CD4-positive, alpha-beta T cell (primary cell): Measurements from ENCODE around the gene WDR37. TPM values are rescaled to one million over a fixed set of nuclear protein-coding genes. Genes with fewer than 3 reads are reported as not detected.

ENCODE experiments used
- ATAC-seq: fragments of 200-7000 bp; cut with Tn5 transposase; one replicate; pipeline ENCODE4 v1.10.0; 2022; ENCODE audit warnings: mild to moderate bottlenecking; ENCODE audit not compliant: poor library complexity
- CTCF ChIA-PET: fragments of 350-600 bp; sonication (Branson Sonifier 250); formaldehyde crosslinking; loops from one replicate; lab custom pipeline; 2021; ENCODE audit warnings: antibody characterized with exemption, inconsistent platforms; lab: Charles Lee
- POLR2A ChIA-PET: fragments of 350-600 bp; sonication (Branson Sonifier 250); formaldehyde crosslinking; loops from one replicate; lab custom pipeline; 2021; ENCODE audit warnings: antibody characterized with exemption, inconsistent platforms; lab: Charles Lee
- DNase-seq, 14 experiments: peaks; one replicate each; pipeline ENCODE4 v3.0.0-alpha.2; 2013 to 2020; ENCODE audit warnings: mixed read lengths in 2 of 14
- H3K27ac ChIP-seq, 2 donors: one replicate each; pipeline versions ENCODE4 v1.5.1 to v1.7.0; 2013; ENCODE audit warnings: low read length in 2 of 2, low read depth in 1 of 2, mild to moderate bottlenecking in 1 of 2
- H3K27me3 ChIP-seq, 2 experiments: 1 replicate in 1 of 2; 2 replicates in 1 of 2; pipeline versions ENCODE4 v1.6.1 to v1.7.0; 2013; ENCODE audit warnings: low read length in 2 of 2, control low read depth in 1 of 2, mild to moderate bottlenecking in 1 of 2, moderate library complexity in 1 of 2; ENCODE audit not compliant: insufficient read depth in 2 of 2, control insufficient read depth in 1 of 2
- H3K36me3 ChIP-seq: one replicate; pipeline ENCODE4 v1.6.1; 2013; ENCODE audit warnings: low read length, control low read depth; ENCODE audit not compliant: insufficient read depth
- H3K4me1 ChIP-seq: one replicate; pipeline ENCODE4 v1.6.1; 2013; ENCODE audit warnings: low read length, control low read depth; ENCODE audit not compliant: insufficient read depth
- H3K4me3 ChIP-seq: one replicate; pipeline ENCODE4 v1.5.1; 2013; ENCODE audit warnings: mild to moderate bottlenecking, low read length, moderate library complexity
- H3K9me3 ChIP-seq, 2 experiments: 1 replicate in 1 of 2; 2 replicates in 1 of 2; pipeline versions ENCODE4 v1.6.1 to v1.7.0; 2013; ENCODE audit warnings: low read length in 2 of 2, mild to moderate bottlenecking in 2 of 2, control low read depth in 1 of 2, moderate library complexity in 1 of 2; ENCODE audit not compliant: control insufficient read depth in 1 of 2, insufficient read depth in 1 of 2
- H3K27ac Mint-ChIP-seq: one replicate; pipeline ENCODE4 v1.8.0; 2020; ENCODE audit warnings: mixed read lengths
- H3K27me3 Mint-ChIP-seq: one replicate; pipeline ENCODE4 v1.8.0; 2021; ENCODE audit warnings: mixed read lengths
- H3K36me3 Mint-ChIP-seq: one replicate; pipeline ENCODE4 v1.8.0; 2021; ENCODE audit warnings: low read depth, mixed read lengths
- H3K4me1 Mint-ChIP-seq: one replicate; pipeline ENCODE4 v1.8.0; 2021; ENCODE audit warnings: low read depth, mixed read lengths
- H3K4me3 Mint-ChIP-seq: one replicate; pipeline ENCODE4 v1.8.0; 2020; ENCODE audit warnings: mild to moderate bottlenecking, mixed read lengths
- H3K9me3 Mint-ChIP-seq: one replicate; pipeline ENCODE4 v1.8.0; 2020; ENCODE audit warnings: mixed read lengths
- intact Hi-C, 2 experiments: fragments of 100-400 bp; cut with DNase I in 1 of 2; cut with micrococcal nuclease in 1 of 2; formaldehyde crosslinking; loops; one replicate each; pipeline versions ENCODE4 v1.15.1 to v1.9.0; 2023 to 2025; cut with DNase I, micrococcal nuclease
- total RNA-seq, 174 experiments: library from RNA in 2 of 174; stranded (reverse) in 2 of 174; gene quantifications; one replicate each; pipeline ENCODE4 v1.2.3 and lab custom pipeline; 2021 to 2026
- TF ChIP-seq, protein P1 (sequence below): fragments of 200-600 bp; IDR thresholded peaks from one replicate; pipeline ENCODE4 v1.8.0; 2022; ENCODE audit warnings: antibody characterized with exemption, mild to moderate bottlenecking

Gene WDR37
- total RNA-seq, 2 experiments from 2014 or later, result 17.0 to 17.7 TPM

DNA sequence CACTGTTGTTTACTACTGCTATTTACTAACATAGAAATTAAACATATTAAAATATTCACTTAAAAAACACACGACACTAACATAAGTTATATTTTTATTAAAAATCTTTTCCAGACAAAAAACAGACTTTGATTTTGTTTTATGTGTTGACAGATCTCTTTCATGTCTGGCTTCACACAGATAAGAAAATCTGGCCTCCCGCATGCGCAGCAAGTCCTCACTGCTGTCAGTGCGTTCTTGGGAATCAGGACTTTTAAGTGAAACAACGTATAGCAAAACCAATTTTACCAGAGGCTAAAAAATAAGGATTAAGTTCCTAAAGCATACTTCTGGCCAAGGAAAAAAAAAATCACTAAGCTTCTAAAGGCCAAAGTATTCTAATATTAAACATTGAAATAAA, 6.0 kb upstream of the WDR37 start:
- peaks cover 5% of the 10 kb centered on the region for H3K27me3 Mint-ChIP-seq
- DNase-seq (peak in 6 of 14 experiments; percentile 24 to 62 (median 36)), ATAC-seq (no peak)
- Histone ChIP-seq H3K9me3 (no peaks in the 10 kb centered on the region), H3K27ac (peak overlapping the region; percentile 96 to 100), H3K36me3 (peaks cover 24% of the 10 kb centered on the region), H3K4me3 (peak overlapping the region; percentile 91), H3K4me1 (peaks cover 44% of the 10 kb centered on the region), H3K27me3 (no peaks in the 10 kb centered on the region)
- CTCF ChIA-PET, result interaction anchor here (1.0 to 2.1 kb wide), 5 partner anchors 13 to 60 kb away, joined by 3 to 6 read pairs (median 4); no protein-coding TSS in a partner anchor
- H3K4me3 Mint-ChIP-seq, result peak overlapping the region; percentile 98
- TF ChIP-seq, protein P1, sequence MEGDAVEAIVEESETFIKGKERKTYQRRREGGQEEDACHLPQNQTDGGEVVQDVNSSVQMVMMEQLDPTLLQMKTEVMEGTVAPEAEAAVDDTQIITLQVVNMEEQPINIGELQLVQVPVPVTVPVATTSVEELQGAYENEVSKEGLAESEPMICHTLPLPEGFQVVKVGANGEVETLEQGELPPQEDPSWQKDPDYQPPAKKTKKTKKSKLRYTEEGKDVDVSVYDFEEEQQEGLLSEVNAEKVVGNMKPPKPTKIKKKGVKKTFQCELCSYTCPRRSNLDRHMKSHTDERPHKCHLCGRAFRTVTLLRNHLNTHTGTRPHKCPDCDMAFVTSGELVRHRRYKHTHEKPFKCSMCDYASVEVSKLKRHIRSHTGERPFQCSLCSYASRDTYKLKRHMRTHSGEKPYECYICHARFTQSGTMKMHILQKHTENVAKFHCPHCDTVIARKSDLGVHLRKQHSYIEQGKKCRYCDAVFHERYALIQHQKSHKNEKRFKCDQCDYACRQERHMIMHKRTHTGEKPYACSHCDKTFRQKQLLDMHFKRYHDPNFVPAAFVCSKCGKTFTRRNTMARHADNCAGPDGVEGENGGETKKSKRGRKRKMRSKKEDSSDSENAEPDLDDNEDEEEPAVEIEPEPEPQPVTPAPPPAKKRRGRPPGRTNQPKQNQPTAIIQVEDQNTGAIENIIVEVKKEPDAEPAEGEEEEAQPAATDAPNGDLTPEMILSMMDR, result no peak
- no peaks in the 10 kb centered on the region for H3K9me3 Mint-ChIP-seq
- POLR2A ChIA-PET, result interaction anchor here (0.6 to 3.0 kb wide), 8 partner anchors 8 to 120 kb away, joined by 3 to 51 read pairs (median 14); partner anchors contain the start of genes GTPBP4 and LARP4B
- intact Hi-C loops, result loop anchor here in 1 of 2 experiments (1.0 kb wide), 1 partner anchor 24 kb away; no protein-coding TSS in a partner anchor
- H3K27ac Mint-ChIP-seq, result peak overlapping the region; percentile 98
- peaks cover 90% of the 10 kb centered on the region for H3K4me1 Mint-ChIP-seq
- peaks cover 71% of the 10 kb centered on the region for H3K36me3 Mint-ChIP-seq

DNA sequence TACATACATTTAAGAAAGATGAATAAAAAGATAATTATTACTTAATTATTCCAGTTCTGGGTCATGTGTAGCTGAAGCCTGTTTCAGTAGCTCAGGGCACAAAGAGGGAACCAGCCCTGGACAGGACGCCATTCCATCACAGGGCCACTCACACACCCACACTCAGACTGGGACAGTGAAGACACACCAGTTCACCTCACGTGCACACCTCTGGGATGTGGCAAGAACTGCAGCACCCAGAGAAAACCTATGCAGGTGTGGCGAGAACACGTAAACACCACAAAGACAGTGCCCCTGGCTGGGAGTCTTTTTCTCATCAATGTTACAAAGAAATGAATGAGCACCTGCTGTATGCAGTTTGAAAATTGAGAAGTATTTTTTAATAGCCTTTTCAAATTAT, 5.6 kb upstream of the WDR37 start:
- Histone ChIP-seq H3K27ac (peak overlapping the region; percentile 96 to 100), H3K4me1 (peaks cover 41% of the 10 kb centered on the region), H3K9me3 (no peaks in the 10 kb centered on the region), H3K36me3 (peaks cover 24% of the 10 kb centered on the region), H3K27me3 (no peaks in the 10 kb centered on the region), H3K4me3 (no peak overlapping the region)
- ChIA-PET POLR2A (interaction anchor here (0.6 to 3.0 kb wide), 4 partner anchors 9 to 62 kb away, joined by 3 to 51 read pairs (median 12); partner anchors contain the start of gene GTPBP4), CTCF (interaction anchor here (1.0 to 2.1 kb wide), 5 partner anchors 12 to 59 kb away, joined by 3 to 6 read pairs (median 4); no protein-coding TSS in a partner anchor)
- H3K27me3 Mint-ChIP-seq, result peaks cover 5% of the 10 kb centered on the region
- intact Hi-C loops, result loop anchor here in 1 of 2 experiments (1.0 kb wide), 1 partner anchor 24 kb away; no protein-coding TSS in a partner anchor
- peaks cover 90% of the 10 kb centered on the region for H3K4me1 Mint-ChIP-seq
- H3K9me3 Mint-ChIP-seq, result no peaks in the 10 kb centered on the region
- DNase-seq, result peak in 10 of 14 experiments; percentile 17 to 81 (median 44)
- H3K36me3 Mint-ChIP-seq, result peaks cover 71% of the 10 kb centered on the region
- H3K27ac Mint-ChIP-seq, result peak overlapping the region; percentile 98
- ATAC-seq, result peak; percentile 19
- TF ChIP-seq, protein P1, result no peak
- H3K4me3 Mint-ChIP-seq, result peak overlapping the region; percentile 98

DNA sequence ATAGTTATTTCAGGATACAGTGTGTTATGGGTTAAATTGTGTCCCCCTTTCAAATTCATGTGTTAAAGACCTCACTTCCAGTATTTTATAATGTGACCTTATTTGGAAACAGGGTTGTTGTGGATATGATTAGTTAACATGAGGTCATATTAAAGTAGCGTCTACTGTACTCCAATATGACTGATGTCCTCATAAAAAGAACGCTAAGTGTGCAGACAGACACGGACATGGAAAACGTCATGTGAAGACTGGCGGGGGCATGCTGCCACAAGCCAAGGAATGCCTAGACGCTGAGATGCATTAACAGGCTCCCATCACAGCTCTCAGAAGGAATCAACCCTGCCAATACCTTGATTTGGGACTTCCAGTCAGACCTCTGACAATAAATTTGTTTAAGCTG, 1.5 kb upstream of the WDR37 start:
- Histone ChIP-seq H3K27me3 (no peaks in the 10 kb centered on the region), H3K27ac (no peak overlapping the region), H3K4me1 (peaks cover 47% of the 10 kb centered on the region), H3K36me3 (peaks cover 24% of the 10 kb centered on the region), H3K9me3 (no peaks in the 10 kb centered on the region), H3K4me3 (no peak overlapping the region)
- Mint-ChIP-seq H3K4me1 (peaks cover 91% of the 10 kb centered on the region), H3K27me3 (no peaks in the 10 kb centered on the region), H3K4me3 (peak overlapping the region; percentile 95), H3K9me3 (no peaks in the 10 kb centered on the region), H3K36me3 (peaks cover 78% of the 10 kb centered on the region), H3K27ac (peak overlapping the region; percentile 98)
- no peak for ATAC-seq
- intact Hi-C loops, result no loop called here
- TF ChIP-seq, protein P1, result no peak
- POLR2A ChIA-PET, result no interaction called here
- CTCF ChIA-PET, result interaction anchor here (0.6 kb wide), 1 partner anchor 27 kb away, joined by 3 read pairs; no protein-coding TSS in a partner anchor
- no peak for DNase-seq
